Suprapubic skin (tissue), 4 donors: ENCODE data around the gene SERHL2. TPM values are rescaled to one million over a fixed set of nuclear protein-coding genes. Genes with fewer than 3 reads are reported as not detected.
A peak's percentile ranks its signal among the peaks of the same experiment; 100 is the strongest.
"Not testable (repeated sequence)": the region's sequence is repeated elsewhere in the genome, so short reads cannot be mapped to it uniquely, and the experiment has no call there.

Experiments
- DNase-seq, 2 donors: peaks; one replicate each; pipeline ENCODE4 v3.0.0-alpha.2; 2019; ENCODE audit warnings: low spot score in 2 of 2
- H3K27ac ChIP-seq: fragments of 200-600 bp; sonication (generic); one replicate; pipeline ENCODE4 v1.5.1; 2019
- H3K27me3 ChIP-seq: fragments of 200-600 bp; sonication (generic); one replicate; pipeline ENCODE4 v1.5.1; 2019
- H3K36me3 ChIP-seq: fragments of 200-600 bp; sonication (generic); one replicate; pipeline ENCODE4 v1.5.1; 2019
- H3K4me1 ChIP-seq: fragments of 200-600 bp; sonication (generic); one replicate; pipeline ENCODE4 v1.5.1; 2019
- H3K4me3 ChIP-seq: fragments of 200-600 bp; sonication (generic); one replicate; pipeline ENCODE4 v1.5.1; 2019; ENCODE audit warnings: mild to moderate bottlenecking
- H3K9me3 ChIP-seq: fragments of 200-600 bp; sonication (generic); one replicate; pipeline ENCODE4 v1.5.1; 2019
- EP300 ChIP-seq: sonication (generic); formaldehyde crosslinking; IDR thresholded peaks from one replicate; pipeline ENCODE4 v1.6.1; 2017; ENCODE audit warnings: antibody characterized with exemption
- POLR2A ChIP-seq, 2 donors: fragments of 450-650 bp; IDR thresholded peaks; one replicate each; pipeline ENCODE4 v1.6.1; 2017; ENCODE audit warnings: antibody characterized with exemption in 2 of 2, mild to moderate bottlenecking in 2 of 2, moderate library complexity in 2 of 2
- POLR2AphosphoS5 ChIP-seq, 3 donors: sonication (generic); formaldehyde crosslinking; IDR thresholded peaks; one replicate each; pipeline ENCODE4 v1.6.1; 2017; ENCODE audit warnings: antibody characterized with exemption in 3 of 3
- WGBS: methylation state at CpG from one replicate; pipeline ENCODE4 v1.1.5; 2018; 5-methylcytosine and 5-hydroxymethylcytosine counted together
- total RNA-seq, 4 donors: library from RNA; depleted of rRNA; stranded (reverse); fragments of >200 nt; gene quantifications; one replicate each; pipeline ENCODE4 v1.1.0, GENCODE V29; 2016
- TF ChIP-seq, protein P1 (sequence below), 2 donors: fragments of 200-600 bp in 1 of 2; fragments of 450-650 bp in 1 of 2; sonication (generic) in 1 of 2; IDR thresholded peaks; one replicate each; pipeline ENCODE4 v1.5.1; 2016 to 2019; ENCODE audit warnings: antibody characterized with exemption in 2 of 2, mild to moderate bottlenecking in 1 of 2, moderate library complexity in 1 of 2

Gene SERHL2
- total RNA-seq, 4 donors from 2014 or later = 13.0 to 96.1 (median 52.1) TPM

GRCh38 chr22:42515896-42516295 is 37.9 kb upstream of the SERHL2 start:
- no peaks in the 10 kb centered on the region for H3K9me3 ChIP-seq
- 82% methylated on average over 8 of the region's 14 CpGs for WGBS
- no peak for TF ChIP-seq POLR2A (IDR thresholded peaks at IDR 0.05)
- TF ChIP-seq, protein P1, sequence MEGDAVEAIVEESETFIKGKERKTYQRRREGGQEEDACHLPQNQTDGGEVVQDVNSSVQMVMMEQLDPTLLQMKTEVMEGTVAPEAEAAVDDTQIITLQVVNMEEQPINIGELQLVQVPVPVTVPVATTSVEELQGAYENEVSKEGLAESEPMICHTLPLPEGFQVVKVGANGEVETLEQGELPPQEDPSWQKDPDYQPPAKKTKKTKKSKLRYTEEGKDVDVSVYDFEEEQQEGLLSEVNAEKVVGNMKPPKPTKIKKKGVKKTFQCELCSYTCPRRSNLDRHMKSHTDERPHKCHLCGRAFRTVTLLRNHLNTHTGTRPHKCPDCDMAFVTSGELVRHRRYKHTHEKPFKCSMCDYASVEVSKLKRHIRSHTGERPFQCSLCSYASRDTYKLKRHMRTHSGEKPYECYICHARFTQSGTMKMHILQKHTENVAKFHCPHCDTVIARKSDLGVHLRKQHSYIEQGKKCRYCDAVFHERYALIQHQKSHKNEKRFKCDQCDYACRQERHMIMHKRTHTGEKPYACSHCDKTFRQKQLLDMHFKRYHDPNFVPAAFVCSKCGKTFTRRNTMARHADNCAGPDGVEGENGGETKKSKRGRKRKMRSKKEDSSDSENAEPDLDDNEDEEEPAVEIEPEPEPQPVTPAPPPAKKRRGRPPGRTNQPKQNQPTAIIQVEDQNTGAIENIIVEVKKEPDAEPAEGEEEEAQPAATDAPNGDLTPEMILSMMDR (IDR thresholded peaks at IDR 0.05) = no peak
- no peak for TF ChIP-seq POLR2AphosphoS5 (IDR thresholded peaks at IDR 0.05)
- TF ChIP-seq EP300 = no peak
- peaks cover 47% of the 10 kb centered on the region for H3K36me3 ChIP-seq
- H3K27ac ChIP-seq = no peak overlapping the region
- no peak overlapping the region for H3K4me3 ChIP-seq
- H3K27me3 ChIP-seq = no peaks in the 10 kb centered on the region
- H3K4me1 ChIP-seq = peaks cover 17% of the 10 kb centered on the region
- peak in 1 of 2 donors; percentile 78 for DNase-seq

- H3K27ac ChIP-seq, H3K9me3 ChIP-seq, DNase-seq, H3K27me3 ChIP-seq, H3K4me3 ChIP-seq: not testable (repeated sequence)
- H3K4me1 ChIP-seq = peaks cover 17% of the 10 kb centered on the region
- peaks cover 37% of the 10 kb centered on the region for H3K36me3 ChIP-seq
- 92% methylated on average over 7 of the region's 7 CpGs for WGBS
Measured at GRCh38 chr22:42517103-42517502, 36.7 kb upstream of the SERHL2 start.

DNA sequence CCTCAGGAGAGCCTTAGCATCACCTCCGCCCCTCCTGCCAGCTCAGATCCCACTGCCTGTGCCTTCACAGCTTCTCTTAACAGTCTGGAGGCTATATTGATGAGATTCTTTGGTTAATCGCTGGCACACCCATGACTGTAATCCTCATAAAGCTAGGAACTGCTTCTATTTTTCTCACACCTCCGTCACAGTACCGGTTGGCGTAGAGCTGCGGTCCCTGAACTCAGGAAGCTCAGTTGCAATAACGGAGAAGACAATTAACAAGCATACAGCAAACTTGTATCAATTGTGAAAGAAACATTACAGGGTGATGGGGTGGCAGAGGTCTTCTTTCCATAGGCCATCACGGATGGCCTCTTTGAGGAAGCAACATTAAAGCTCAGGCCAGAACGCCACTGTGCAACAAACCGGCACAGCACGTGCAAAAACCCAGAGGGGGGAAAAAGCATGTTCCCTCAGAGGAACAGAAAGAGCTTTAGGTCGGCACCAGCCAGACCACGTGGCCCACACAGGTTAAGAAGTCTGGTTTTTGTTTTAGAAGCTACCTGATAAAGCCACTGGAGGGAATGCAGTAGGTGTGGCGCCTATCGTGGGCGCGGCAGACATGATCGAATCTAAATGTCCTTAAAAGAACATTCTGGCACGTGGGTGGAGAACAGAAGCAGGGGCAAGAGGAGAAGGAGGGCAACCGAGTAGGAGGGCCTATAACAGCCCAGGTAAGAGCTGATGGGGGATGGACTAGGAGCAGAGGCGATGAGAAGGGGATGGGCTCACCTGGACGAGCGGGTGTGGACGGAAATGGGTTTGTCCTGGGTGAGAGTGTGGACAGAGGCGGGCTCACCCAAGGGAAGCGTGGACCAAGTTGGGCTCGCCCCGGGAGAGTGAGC is 34.9 kb upstream of the SERHL2 start:
- WGBS = 12% methylated on average over 15 of the region's 28 CpGs
- H3K27me3 ChIP-seq, H3K9me3 ChIP-seq, DNase-seq: not testable (repeated sequence)
- Histone ChIP-seq H3K4me3 (peak overlapping the region; percentile 93), H3K36me3 (peaks cover 27% of the 10 kb centered on the region), H3K4me1 (peaks cover 17% of the 10 kb centered on the region), H3K27ac (peak overlapping the region; percentile 84)

DNA sequence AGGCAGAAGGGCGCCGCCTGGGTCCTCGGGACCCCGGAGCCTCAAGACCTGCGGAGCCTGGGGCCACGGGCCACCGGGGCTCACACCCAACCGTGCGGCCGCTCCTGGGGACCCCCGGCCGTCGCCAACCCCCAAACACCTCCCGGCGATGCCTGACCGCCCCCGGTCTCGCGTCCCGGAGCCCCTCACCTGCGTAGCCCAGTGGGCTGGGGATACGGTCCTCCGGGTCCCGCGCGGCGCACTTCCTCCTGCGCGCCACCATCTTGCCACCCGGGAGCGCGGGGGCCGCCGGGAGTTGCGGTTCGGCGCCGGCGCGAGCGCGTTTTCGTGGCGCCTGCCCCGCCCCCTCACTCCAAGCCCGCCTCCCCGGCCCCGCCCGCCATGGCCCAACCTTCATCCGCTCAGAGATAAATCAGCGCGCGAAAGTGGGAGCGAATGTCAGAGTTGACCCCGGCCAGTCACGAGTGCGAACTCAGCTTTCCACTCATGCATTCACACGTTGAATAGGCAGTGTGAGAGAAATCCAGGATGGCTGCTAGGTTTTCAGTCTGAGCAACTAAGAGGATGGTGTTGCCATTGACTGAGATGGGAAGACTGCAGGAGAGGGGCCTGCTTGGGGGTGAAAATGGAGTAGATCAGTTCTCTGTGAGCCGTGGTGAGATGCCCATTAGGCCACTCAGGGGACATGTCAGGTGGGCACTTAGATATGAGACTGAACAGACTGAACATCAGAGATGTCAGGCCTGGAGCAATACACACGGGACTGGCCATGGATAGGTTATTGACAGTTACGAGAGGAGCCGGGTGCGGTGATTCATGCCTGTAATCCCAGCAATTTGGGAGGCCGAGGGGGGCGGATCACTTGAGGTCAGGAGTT is 34.0 kb upstream of the SERHL2 start, which contains the start of gene RRP7A:
RRP7A (minus strand) TSS at position 272 of the 877 bp plus-strand sequence; CDS start at position 262, 10 bp downstream.
- WGBS = 19% methylated on average over 17 of the region's 65 CpGs
- TF ChIP-seq POLR2AphosphoS5 (IDR thresholded peaks at IDR 0.05) (peak in 1 of 3 donors; percentile 18), POLR2A (IDR thresholded peaks at IDR 0.05) (peak in 1 of 2 donors; percentile 72)
- TF ChIP-seq, protein P1 (IDR thresholded peaks at IDR 0.05) = no peak
- Histone ChIP-seq H3K27ac (peak within 1 kb of the TSS; percentile 84), H3K9me3 (no peaks in the 10 kb centered on the region), H3K36me3 (peaks cover 19% of the 10 kb centered on the region), H3K4me1 (peaks cover 17% of the 10 kb centered on the region), H3K27me3 (no peaks in the 10 kb centered on the region), H3K4me3 (peak within 1 kb of the TSS; percentile 93)
- DNase-seq = peak; percentile 86 to 94

DNA sequence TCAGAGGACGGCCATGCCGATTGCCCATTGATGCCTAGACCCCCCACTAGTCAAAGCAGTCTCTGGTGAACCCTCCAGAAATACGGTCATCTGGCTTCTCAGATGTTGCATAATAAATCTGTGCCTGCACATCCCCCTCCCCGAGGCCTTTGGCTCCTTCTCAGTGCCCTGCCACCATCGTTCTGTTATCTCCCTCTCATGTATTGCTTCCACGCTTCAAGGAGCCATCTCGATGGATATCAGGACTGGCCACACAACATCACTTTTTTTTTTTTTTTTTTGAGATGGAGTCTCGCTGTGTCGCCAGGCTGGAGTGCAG is 32.6 kb upstream of the SERHL2 start:
- H3K27ac ChIP-seq = no peak overlapping the region
- no peaks in the 10 kb centered on the region for H3K27me3 ChIP-seq
- peaks cover 8% of the 10 kb centered on the region for H3K36me3 ChIP-seq
- peaks cover 17% of the 10 kb centered on the region for H3K4me1 ChIP-seq
- TF ChIP-seq, protein P1 (IDR thresholded peaks at IDR 0.05) = no peak
- no peak for TF ChIP-seq POLR2AphosphoS5 (IDR thresholded peaks at IDR 0.05)
- TF ChIP-seq POLR2A (IDR thresholded peaks at IDR 0.05) = no peak
- TF ChIP-seq EP300 = no peak
- H3K4me3 ChIP-seq = no peak overlapping the region
- 95% methylated on average over 9 of the region's 9 CpGs for WGBS
- H3K9me3 ChIP-seq = no peaks in the 10 kb centered on the region
- DNase-seq = no peak

DNA sequence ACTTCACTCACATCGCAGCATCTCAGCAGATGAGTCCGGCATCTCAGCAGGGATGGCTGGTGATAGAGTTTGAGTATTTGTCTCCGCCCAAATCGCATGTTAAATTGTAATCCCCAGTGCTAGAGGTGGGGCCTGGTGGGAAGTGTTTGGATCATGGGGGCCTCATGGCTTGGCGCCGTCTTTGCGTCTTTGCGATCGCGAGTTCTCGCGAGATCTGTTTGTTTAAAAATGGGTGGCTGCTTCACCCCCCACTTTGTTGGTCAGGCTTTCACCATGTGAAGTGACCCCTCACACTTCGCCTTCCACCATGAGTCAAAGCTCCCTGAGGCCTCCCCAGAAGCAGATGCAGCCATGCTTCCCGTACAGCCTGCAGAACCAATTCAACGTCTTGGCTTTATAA is 31.2 kb upstream of the SERHL2 start:
- Histone ChIP-seq H3K27ac (no peak overlapping the region), H3K36me3 (no peaks in the 10 kb centered on the region), H3K9me3 (no peaks in the 10 kb centered on the region), H3K27me3 (no peaks in the 10 kb centered on the region), H3K4me1 (peaks cover 14% of the 10 kb centered on the region), H3K4me3 (no peak overlapping the region)
- no peak for DNase-seq
- TF ChIP-seq, protein P1 (IDR thresholded peaks at IDR 0.05) = no peak
- TF ChIP-seq POLR2A (IDR thresholded peaks at IDR 0.05) (no peak), POLR2AphosphoS5 (IDR thresholded peaks at IDR 0.05) (no peak), EP300 (no peak)
- 96% methylated on average over 15 of the region's 15 CpGs for WGBS
